Gastroesophageal sphincter (tissue), 3 donors: Measurements from ENCODE around the gene CLSTN1.

Experiments used
- POLR2A ChIP-seq, 2 donors: fragments of 450-650 bp; IDR thresholded peaks; one replicate each; pipeline ENCODE4 v1.6.1; 2017; ENCODE audit warnings: antibody characterized with exemption in 2 of 2, mild to moderate bottlenecking in 2 of 2, moderate library complexity in 1 of 2
- TF ChIP-seq, protein P1 (sequence below), 4 experiments: fragments of 200-600 bp in 2 of 4; fragments of 450-650 bp in 2 of 4; sonication (generic) in 1 of 4; IDR thresholded peaks; one replicate each; pipeline ENCODE4 v1.5.1; 2017 to 2019; ENCODE audit warnings: antibody characterized with exemption in 4 of 4, mild to moderate bottlenecking in 2 of 4, moderate library complexity in 2 of 4

DNA sequence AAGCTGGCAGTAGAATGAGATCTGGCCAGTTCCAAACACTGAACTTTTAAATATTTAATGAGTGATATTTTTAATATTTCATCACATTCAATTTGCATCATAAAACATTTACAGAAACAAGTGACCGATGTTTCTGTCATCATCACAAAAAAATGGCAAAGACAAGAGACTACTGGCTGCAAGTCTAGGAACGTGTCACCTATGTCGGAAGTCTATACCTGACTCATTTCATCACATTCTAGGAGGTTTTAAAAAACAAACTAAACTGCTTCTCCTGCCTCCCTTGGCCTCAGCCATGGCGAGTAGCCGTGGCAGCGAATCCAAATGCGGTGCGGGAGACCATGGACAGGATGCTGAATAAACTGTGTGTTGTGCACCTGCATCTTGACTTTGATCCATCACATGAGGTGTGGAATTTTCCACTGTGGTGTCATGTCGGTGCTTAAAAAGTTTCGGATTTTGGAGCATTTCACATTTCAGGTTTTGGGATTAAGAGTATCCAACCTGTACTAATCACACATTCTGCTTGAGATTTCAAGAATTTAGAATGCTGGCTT lies 43.1 kb downstream of the CLSTN1 start:
- no peak for TF ChIP-seq POLR2A (IDR thresholded peaks at IDR 0.05)
- TF ChIP-seq, protein P1, sequence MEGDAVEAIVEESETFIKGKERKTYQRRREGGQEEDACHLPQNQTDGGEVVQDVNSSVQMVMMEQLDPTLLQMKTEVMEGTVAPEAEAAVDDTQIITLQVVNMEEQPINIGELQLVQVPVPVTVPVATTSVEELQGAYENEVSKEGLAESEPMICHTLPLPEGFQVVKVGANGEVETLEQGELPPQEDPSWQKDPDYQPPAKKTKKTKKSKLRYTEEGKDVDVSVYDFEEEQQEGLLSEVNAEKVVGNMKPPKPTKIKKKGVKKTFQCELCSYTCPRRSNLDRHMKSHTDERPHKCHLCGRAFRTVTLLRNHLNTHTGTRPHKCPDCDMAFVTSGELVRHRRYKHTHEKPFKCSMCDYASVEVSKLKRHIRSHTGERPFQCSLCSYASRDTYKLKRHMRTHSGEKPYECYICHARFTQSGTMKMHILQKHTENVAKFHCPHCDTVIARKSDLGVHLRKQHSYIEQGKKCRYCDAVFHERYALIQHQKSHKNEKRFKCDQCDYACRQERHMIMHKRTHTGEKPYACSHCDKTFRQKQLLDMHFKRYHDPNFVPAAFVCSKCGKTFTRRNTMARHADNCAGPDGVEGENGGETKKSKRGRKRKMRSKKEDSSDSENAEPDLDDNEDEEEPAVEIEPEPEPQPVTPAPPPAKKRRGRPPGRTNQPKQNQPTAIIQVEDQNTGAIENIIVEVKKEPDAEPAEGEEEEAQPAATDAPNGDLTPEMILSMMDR (IDR thresholded peaks at IDR 0.05): no peak
